A549 (cell line): Measurements from ENCODE around the gene RBM4B. TPM values are rescaled to one million over a fixed set of nuclear protein-coding genes. Genes with fewer than 3 reads are reported as not detected.

Source experiments
- ATAC-seq, 2 experiments: fragments of 200-7000 bp in 1 of 2; fragments of >200 bp in 1 of 2; cut with Nextera tagmentation in 1 of 2; cut with Tn5 transposase in 1 of 2; 3 replicates each; pipeline versions ENCODE4 v1.8.0 to v1.9.1; 2018 to 2020; ENCODE audit warnings: mild to moderate bottlenecking in 1 of 2, moderate library complexity in 1 of 2
- CTCF ChIA-PET: fragments of 300-600 bp; sonication (Branson Sonifier 250); formaldehyde crosslinking; extraction: SDS; loops from one replicate; lab custom pipeline; 2021; ENCODE audit warnings: antibody characterized with exemption, inconsistent platforms; lab: Yijun Ruan, JAX
- POLR2A ChIA-PET: fragments of 350-600 bp; formaldehyde crosslinking; extraction: SDS; loops from one replicate; lab custom pipeline; 2021; ENCODE audit warnings: antibody characterized with exemption, inconsistent platforms; lab: Yijun Ruan, JAX
- DNase-seq, 2 experiments: peaks; one replicate each; pipeline versions ENCODE4 v3.0.0 to v3.0.0-alpha.2; 2011 to 2016; ENCODE audit warnings: low read depth in 1 of 2, low spot score in 1 of 2
- FAIRE-seq: peaks from 2 replicates; lab custom pipeline; 2011; peaks lifted over from hg19 to GRCh38; lab: Jason Lieb, UNC
- H3K27ac ChIP-seq, 2 experiments: fragments of >200 bp; sonication (Bioruptor Twin); formaldehyde crosslinking; 3 replicates each; pipeline ENCODE4 v1.5.1; 2016 to 2017
- H3K4me1 ChIP-seq: fragments of >200 bp; sonication (Bioruptor Twin); formaldehyde crosslinking; 3 replicates; pipeline ENCODE4 v1.6.1; 2016
- H3K4me2 ChIP-seq: fragments of >200 bp; sonication (Bioruptor Twin); formaldehyde crosslinking; 3 replicates; pipeline ENCODE4 v1.6.1; 2016
- H3K4me3 ChIP-seq: fragments of >200 bp; sonication (Bioruptor Twin); formaldehyde crosslinking; 3 replicates; pipeline ENCODE4 v1.5.1; 2016
- H3K9me3 ChIP-seq: fragments of >200 bp; sonication (Bioruptor Twin); formaldehyde crosslinking; 3 replicates; pipeline ENCODE4 v1.6.1; 2016
- CBX8 ChIP-seq: fragments of 200-600 bp; sonication (generic); IDR thresholded peaks from 2 replicates; pipeline ENCODE4 v1.6.1; 2016
- CHD2 ChIP-seq: fragments of 150-350 bp; IDR thresholded peaks from 2 replicates; pipeline ENCODE4 v1.6.1; 2014; ENCODE audit warnings: low read length; ENCODE audit not compliant: partially characterized antibody
- EP300 ChIP-seq, 2 experiments: fragments of >200 bp; sonication (Bioruptor Twin); formaldehyde crosslinking; IDR thresholded peaks; 2 replicates in 1 of 2; 3 replicates in 1 of 2; pipeline ENCODE4 v1.6.1; 2016 to 2017
- ESRRA ChIP-seq: fragments of 150-350 bp; IDR thresholded peaks from 2 replicates; pipeline ENCODE4 v1.6.1; 2014; ENCODE audit warnings: mild to moderate bottlenecking, low read length, borderline replicate concordance
- FOSB ChIP-seq: fragments of 250-450 bp; sonication (Bioruptor Pico); IDR thresholded peaks from 2 replicates; pipeline ENCODE4 v1.5.0; 2020; ENCODE audit warnings: mild to moderate bottlenecking, moderate library complexity
- HDAC2 ChIP-seq: fragments of 200-600 bp; sonication (generic); IDR thresholded peaks from 2 replicates; pipeline ENCODE4 v1.6.1; 2016
- HOXB13 ChIP-seq: fragments of 250-450 bp; sonication (Bioruptor Pico); IDR thresholded peaks from 2 replicates; pipeline ENCODE4 v1.5.0; 2020; ENCODE audit warnings: low read depth, mild to moderate bottlenecking, moderate library complexity
- HOXB5 ChIP-seq: fragments of 250-450 bp; sonication (Bioruptor Pico); IDR thresholded peaks from 2 replicates; pipeline ENCODE4 v1.5.0; 2020; ENCODE audit warnings: mild to moderate bottlenecking, moderate library complexity
- JUNB ChIP-seq: fragments of >200 bp; sonication (Bioruptor Twin); formaldehyde crosslinking; IDR thresholded peaks from 2 replicates; pipeline ENCODE4 v1.6.1; 2016
- MAFK ChIP-seq: fragments of 450-650 bp; IDR thresholded peaks from 2 replicates; pipeline ENCODE4 v1.6.1; 2014; ENCODE audit not compliant: partially characterized antibody
- NFE2L2 ChIP-seq: fragments of 150-350 bp; conservative IDR thresholded peaks from 2 replicates; pipeline ENCODE4 v1.6.1; 2014; ENCODE audit warnings: low read length
- NPAS2 ChIP-seq: fragments of 250-450 bp; sonication (Bioruptor Pico); IDR thresholded peaks from 2 replicates; pipeline ENCODE4 v1.8.0; 2022; ENCODE audit warnings: mild to moderate bottlenecking, moderate library complexity, borderline replicate concordance
- NR3C1 ChIP-seq: fragments of >200 bp; sonication (Bioruptor Twin); formaldehyde crosslinking; IDR thresholded peaks from 3 replicates; pipeline ENCODE4 v1.6.1; 2017
- PHF8 ChIP-seq: fragments of 200-600 bp; sonication (generic); IDR thresholded peaks from 2 replicates; pipeline ENCODE4 v1.6.1; 2016; ENCODE audit warnings: low read depth, mild to moderate bottlenecking, antibody characterized with exemption, moderate library complexity, borderline replicate concordance
- RCOR1 ChIP-seq: fragments of 150-350 bp; IDR thresholded peaks from 2 replicates; pipeline ENCODE4 v1.6.1; 2014; ENCODE audit warnings: antibody characterized with exemption, low read length, low read depth
- RFX5 ChIP-seq: fragments of 450-650 bp; IDR thresholded peaks from 2 replicates; pipeline ENCODE4 v1.7.1; 2014; ENCODE audit warnings: antibody characterized with exemption, mild to moderate bottlenecking, moderate library complexity
- SMC3 ChIP-seq: fragments of >200 bp; sonication (Bioruptor Twin); formaldehyde crosslinking; IDR thresholded peaks from 3 replicates; pipeline ENCODE4 v1.6.1; 2018; ENCODE audit warnings: inconsistent platforms
- TP53 ChIP-seq: fragments of 250-450 bp; sonication (Bioruptor Pico); IDR thresholded peaks from 2 replicates; pipeline ENCODE4 v1.5.0; 2021; ENCODE audit warnings: mild to moderate bottlenecking, moderate library complexity
- ZSCAN20 ChIP-seq: fragments of 250-450 bp; sonication (Bioruptor Pico); IDR thresholded peaks from 2 replicates; pipeline ENCODE4 v1.8.0; 2022; ENCODE audit warnings: mild to moderate bottlenecking, moderate library complexity
- WGBS: methylation state at CpG from one replicate; pipeline ENCODE4 v1.1.6; 2017; ENCODE audit errors: missing lambda C conversion rate; 5-methylcytosine and 5-hydroxymethylcytosine counted together
- polyA plus RNA-seq, 4 experiments: library from polyadenylated mRNA; depleted of rRNA in 3 of 4; stranded (reverse); fragments of >200 nt; fragmentation: RNase III in 1 of 4; extraction: RNeasy Plus Mini Kit Qiagen cat#74134 plus additional on column Dnase treatment in 1 of 4; gene quantifications; 2 replicates in 3 of 4; 3 replicates in 1 of 4; pipeline ENCODE4 v1.2.3, GENCODE V29; 2011 to 2017
- TF ChIP-seq, protein P1 (sequence below): fragments of 250-450 bp; sonication (Bioruptor Pico); IDR thresholded peaks from 2 replicates; pipeline ENCODE4 v1.5.0; 2020; ENCODE audit warnings: low read depth, mild to moderate bottlenecking, moderate library complexity
- TF ChIP-seq, protein P2 (sequence below): fragments of >200 bp; sonication (Bioruptor Twin); formaldehyde crosslinking; IDR thresholded peaks from 3 replicates; pipeline ENCODE4 v1.6.1; 2016
- TF ChIP-seq, protein P3 (sequence below): fragments of 450-650 bp; IDR thresholded peaks from 2 replicates; pipeline ENCODE4 v1.6.1; 2014; ENCODE audit warnings: antibody characterized with exemption
- TF ChIP-seq, protein P4 (sequence below): fragments of 150-350 bp; IDR thresholded peaks from 2 replicates; pipeline ENCODE4 v1.6.1; 2014; ENCODE audit warnings: low read depth, mild to moderate bottlenecking, low read length
- TF ChIP-seq, protein P5 (sequence below): IDR thresholded peaks from 2 replicates; pipeline ENCODE4 v1.6.1; 2012

The RBM4B gene
- polyA plus RNA-seq, 2 of the 4 experiments (the other 2 are of a cell fraction) = 28.0 to 32.7 TPM

DNA sequence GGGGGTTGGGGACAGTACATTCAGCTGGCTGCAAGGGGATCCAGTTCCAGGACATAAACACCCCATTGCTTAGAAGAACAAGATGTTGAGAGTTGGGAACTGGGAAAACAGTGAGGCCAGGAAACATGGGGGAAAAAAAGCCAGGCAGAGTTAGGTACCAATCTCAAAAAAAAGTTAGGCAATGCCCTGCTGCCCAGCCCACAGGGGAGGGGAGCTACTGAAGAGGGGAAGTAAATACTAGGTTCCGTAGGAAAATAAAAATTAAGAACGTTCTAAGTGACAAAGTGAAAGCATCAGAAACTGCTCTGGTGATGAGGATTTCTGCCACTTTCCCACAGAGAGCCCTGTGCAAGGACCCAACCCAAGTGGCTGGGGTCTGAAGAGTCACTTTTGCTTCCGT is 39.3 kb upstream of the RBM4B start (continued):
- TF ChIP-seq, protein P1, sequence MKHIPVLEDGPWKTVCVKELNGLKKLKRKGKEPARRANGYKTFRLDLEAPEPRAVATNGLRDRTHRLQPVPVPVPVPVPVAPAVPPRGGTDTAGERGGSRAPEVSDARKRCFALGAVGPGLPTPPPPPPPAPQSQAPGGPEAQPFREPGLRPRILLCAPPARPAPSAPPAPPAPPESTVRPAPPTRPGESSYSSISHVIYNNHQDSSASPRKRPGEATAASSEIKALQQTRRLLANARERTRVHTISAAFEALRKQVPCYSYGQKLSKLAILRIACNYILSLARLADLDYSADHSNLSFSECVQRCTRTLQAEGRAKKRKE (CRISPR knock-in tag) = no peak
- TF ChIP-seq HDAC2 (no peak), PHF8 (no peak), FOSB (CRISPR knock-in tag) (no peak)
- TF ChIP-seq, protein P2, sequence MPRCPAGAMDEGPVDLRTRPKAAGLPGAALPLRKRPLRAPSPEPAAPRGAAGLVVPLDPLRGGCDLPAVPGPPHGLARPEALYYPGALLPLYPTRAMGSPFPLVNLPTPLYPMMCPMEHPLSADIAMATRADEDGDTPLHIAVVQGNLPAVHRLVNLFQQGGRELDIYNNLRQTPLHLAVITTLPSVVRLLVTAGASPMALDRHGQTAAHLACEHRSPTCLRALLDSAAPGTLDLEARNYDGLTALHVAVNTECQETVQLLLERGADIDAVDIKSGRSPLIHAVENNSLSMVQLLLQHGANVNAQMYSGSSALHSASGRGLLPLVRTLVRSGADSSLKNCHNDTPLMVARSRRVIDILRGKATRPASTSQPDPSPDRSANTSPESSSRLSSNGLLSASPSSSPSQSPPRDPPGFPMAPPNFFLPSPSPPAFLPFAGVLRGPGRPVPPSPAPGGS = no peak
- TF ChIP-seq, protein P3, sequence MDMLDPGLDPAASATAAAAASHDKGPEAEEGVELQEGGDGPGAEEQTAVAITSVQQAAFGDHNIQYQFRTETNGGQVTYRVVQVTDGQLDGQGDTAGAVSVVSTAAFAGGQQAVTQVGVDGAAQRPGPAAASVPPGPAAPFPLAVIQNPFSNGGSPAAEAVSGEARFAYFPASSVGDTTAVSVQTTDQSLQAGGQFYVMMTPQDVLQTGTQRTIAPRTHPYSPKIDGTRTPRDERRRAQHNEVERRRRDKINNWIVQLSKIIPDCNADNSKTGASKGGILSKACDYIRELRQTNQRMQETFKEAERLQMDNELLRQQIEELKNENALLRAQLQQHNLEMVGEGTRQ = no peak

DNA sequence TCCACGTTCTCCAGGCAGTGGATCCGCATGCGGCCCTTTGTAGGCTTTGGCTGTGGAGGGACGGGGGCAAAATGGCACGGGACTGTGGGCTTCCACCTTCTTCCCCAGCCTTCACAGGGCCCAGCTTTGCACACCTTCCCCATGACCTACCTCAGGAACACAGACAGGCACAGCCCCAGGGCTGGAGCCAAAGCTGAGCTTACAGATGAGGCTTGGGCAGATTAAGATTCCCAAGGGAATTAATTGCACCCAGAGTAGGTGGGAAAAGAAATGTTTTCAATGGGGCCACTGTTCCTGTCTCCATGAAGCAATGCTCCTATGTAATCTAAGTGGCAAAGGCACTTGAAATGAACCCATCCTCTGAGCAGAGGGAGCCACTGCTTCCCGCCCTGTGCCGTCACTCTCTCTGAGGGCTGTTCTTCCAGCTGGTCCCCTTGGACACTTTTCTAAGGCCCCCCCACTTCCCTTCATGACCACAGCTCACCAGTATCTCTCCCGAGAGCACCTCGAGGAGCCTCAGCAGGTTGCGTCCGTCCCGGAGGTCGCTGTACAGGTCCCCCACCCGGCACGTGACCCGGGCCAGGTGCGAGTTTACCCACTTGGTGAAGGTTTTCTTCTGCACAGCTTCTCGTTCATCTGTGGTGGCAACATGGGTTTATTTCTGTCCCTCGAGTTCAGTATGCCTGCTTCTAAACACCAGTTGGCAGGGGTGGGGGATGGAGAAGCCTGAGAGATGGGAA is 37.8 kb upstream of the RBM4B start:
- TF ChIP-seq HOXB13 = no peak
- no peak for TF ChIP-seq SMC3
- TF ChIP-seq, protein P2 = no peak
- no peak for TF ChIP-seq RCOR1
- TF ChIP-seq FOSB (CRISPR knock-in tag) = no peak
- TF ChIP-seq NFE2L2 = no peak
- TF ChIP-seq HOXB5 (CRISPR knock-in tag) = no peak
- no peak for TF ChIP-seq EP300 (IDR thresholded peaks at IDR 0.05)
- ChIA-PET CTCF (interaction anchor here (0.6 to 2.8 kb wide), 6 partner anchors 10 to 122 kb away, joined by 3 to 8 read pairs (median 4); no protein-coding TSS in a partner anchor), POLR2A (no interaction called here)
- Histone ChIP-seq H3K4me2 (no peak overlapping the region), H3K4me3 (no peak overlapping the region), H3K9me3 (no peaks in the 10 kb centered on the region), H3K4me1 (peaks cover 6% of the 10 kb centered on the region; the same call in 2 of the 3 replicates), H3K27ac (no peak overlapping the region)
- no peak for FAIRE-seq
- no peak for ATAC-seq
- WGBS = 89% methylated on average over 19 of the region's 19 CpGs
- no peak for DNase-seq

DNA sequence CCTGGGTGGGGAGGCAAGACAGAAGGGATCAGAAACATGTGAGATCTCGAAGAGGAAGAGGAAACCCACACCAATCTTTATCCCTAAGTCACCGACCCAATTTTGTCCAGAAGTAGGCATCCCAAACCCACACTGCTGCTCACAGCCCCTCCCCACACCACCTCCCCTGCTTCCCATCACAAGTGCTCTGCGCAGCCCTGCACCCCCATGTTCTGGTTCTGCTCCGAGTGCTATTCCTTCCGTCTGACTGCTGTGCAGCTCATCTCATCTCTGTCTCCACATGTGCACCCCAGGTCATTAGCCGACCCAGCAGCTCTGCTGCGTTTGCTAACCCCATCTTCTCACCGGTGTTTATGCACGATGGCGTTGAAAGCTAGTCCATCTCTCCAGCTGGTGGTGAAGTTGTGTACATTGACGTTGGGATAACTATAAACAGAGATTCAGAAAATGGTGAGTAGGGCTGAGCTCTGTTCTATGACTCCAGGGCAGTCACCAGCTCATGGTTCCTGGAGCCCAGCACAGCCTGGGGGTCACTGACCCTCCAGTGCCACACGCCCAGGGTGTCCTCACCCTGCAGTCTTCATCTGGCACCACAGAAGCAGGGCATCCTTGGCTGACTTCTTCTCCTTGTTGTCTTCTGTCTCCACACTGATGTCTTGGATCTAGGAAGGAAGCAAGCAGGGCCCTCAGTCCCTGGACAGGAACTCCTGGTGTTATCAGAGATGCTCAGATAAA is 36.2 kb upstream of the RBM4B start:
- ChIA-PET POLR2A (no interaction called here), CTCF (interaction anchor here (0.7 to 2.8 kb wide), 6 partner anchors 9 to 120 kb away, joined by 3 to 8 read pairs (median 4); no protein-coding TSS in a partner anchor)
- Histone ChIP-seq H3K9me3 (no peaks in the 10 kb centered on the region), H3K4me2 (no peak overlapping the region), H3K27ac (no peak overlapping the region), H3K4me1 (no peaks in the 10 kb centered on the region), H3K4me3 (no peak overlapping the region)
- no peak for FAIRE-seq
- no peak for DNase-seq
- WGBS = 80% methylated on average over 12 of the region's 12 CpGs
- no peak for ATAC-seq
- TF ChIP-seq NR3C1 (no peak), RFX5 (no peak), CHD2 (no peak), TP53 (CRISPR knock-in tag) (no peak), PHF8 (no peak), NPAS2 (CRISPR knock-in tag) (no peak), MAFK (no peak), ESRRA (no peak), ZSCAN20 (CRISPR knock-in tag) (no peak), JUNB (no peak), CBX8 (no peak)
- TF ChIP-seq, protein P4, sequence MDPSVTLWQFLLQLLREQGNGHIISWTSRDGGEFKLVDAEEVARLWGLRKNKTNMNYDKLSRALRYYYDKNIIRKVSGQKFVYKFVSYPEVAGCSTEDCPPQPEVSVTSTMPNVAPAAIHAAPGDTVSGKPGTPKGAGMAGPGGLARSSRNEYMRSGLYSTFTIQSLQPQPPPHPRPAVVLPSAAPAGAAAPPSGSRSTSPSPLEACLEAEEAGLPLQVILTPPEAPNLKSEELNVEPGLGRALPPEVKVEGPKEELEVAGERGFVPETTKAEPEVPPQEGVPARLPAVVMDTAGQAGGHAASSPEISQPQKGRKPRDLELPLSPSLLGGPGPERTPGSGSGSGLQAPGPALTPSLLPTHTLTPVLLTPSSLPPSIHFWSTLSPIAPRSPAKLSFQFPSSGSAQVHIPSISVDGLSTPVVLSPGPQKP = no peak
- TF ChIP-seq, protein P1 (CRISPR knock-in tag) = no peak
- TF ChIP-seq, protein P2 = no peak
- TF ChIP-seq, protein P5, sequence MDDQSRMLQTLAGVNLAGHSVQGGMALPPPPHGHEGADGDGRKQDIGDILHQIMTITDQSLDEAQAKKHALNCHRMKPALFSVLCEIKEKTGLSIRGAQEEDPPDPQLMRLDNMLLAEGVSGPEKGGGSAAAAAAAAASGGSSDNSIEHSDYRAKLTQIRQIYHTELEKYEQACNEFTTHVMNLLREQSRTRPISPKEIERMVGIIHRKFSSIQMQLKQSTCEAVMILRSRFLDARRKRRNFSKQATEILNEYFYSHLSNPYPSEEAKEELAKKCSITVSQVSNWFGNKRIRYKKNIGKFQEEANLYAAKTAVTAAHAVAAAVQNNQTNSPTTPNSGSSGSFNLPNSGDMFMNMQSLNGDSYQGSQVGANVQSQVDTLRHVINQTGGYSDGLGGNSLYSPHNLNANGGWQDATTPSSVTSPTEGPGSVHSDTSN = no peak
